Panc1 (cell line): Measurements from ENCODE around the gene TRAFD1.

Source experiments
- CTCF ChIP-seq: fragments of 450-650 bp; IDR thresholded peaks from 2 replicates; pipeline ENCODE4 v1.5.1; 2017; ENCODE audit warnings: mild to moderate bottlenecking
- REST ChIP-seq, 2 experiments: IDR thresholded peaks; 2 replicates each; pipeline ENCODE4 v1.6.1; 2011 to 2012; ENCODE audit warnings: low read depth in 2 of 2, control low read depth in 1 of 2, low read length in 1 of 2, mild to moderate bottlenecking in 1 of 2, moderate library complexity in 1 of 2; ENCODE audit not compliant: insufficient read depth in 1 of 2
- TCF7L2 ChIP-seq: IDR thresholded peaks from 2 replicates; pipeline ENCODE4 v1.6.1; 2011; ENCODE audit warnings: mild to moderate bottlenecking, low read depth, low read length, inconsistent platforms

GRCh38 chr12:112102127-112102526 is 23.2 kb upstream of the TRAFD1 start:
- TF ChIP-seq CTCF (no peak), TCF7L2 (no peak), REST (IDR thresholded peaks at IDR 0.05; ENCODE audit: insufficient read depth in 1 of 2, low read depth in 2 of 2, low read length in 1 of 2) (no peak)
